Fibroblast of lung (primary cell): ENCODE measurements around the gene CAPNS1.

Experiments used
- EZH2 ChIP-seq: IDR thresholded peaks from 2 replicates; pipeline ENCODE4 v1.5.1; 2012; ENCODE audit warnings: low read length, control low read depth, mild to moderate bottlenecking; ENCODE audit errors: missing control alignments
- TF ChIP-seq, protein P1 (sequence below), 2 donors: IDR thresholded peaks in 1 of 2; conservative IDR thresholded peaks in 1 of 2; 1 replicate in 1 of 2; 2 replicates in 1 of 2; pipeline ENCODE4 v1.5.1; 2011 to 2012; ENCODE audit warnings: low read length in 2 of 2, control low read depth in 1 of 2, inconsistent platforms in 1 of 2, low read depth in 1 of 2, mild to moderate bottlenecking in 1 of 2

DNA sequence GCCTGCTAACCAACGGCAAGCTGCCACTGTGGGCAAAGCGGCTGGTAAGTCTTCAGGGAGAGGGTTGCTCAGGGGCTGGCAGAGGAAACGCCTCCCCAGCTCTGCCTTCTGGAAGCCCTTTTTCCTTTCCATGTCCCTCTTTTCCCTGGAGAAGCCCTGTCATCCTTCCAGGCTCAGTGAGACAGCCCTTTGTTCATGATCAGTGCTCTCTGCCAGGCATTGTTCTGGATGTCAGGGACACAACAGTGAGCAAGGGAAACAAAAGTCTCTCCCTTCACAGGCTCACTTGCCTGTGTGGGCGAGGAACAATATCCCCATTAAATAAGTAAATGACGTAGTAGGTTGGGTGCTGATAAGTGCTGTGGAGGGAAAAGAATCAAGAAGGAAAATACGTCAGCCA is 42.8 kb upstream of the CAPNS1 start:
- TF ChIP-seq, protein P1, sequence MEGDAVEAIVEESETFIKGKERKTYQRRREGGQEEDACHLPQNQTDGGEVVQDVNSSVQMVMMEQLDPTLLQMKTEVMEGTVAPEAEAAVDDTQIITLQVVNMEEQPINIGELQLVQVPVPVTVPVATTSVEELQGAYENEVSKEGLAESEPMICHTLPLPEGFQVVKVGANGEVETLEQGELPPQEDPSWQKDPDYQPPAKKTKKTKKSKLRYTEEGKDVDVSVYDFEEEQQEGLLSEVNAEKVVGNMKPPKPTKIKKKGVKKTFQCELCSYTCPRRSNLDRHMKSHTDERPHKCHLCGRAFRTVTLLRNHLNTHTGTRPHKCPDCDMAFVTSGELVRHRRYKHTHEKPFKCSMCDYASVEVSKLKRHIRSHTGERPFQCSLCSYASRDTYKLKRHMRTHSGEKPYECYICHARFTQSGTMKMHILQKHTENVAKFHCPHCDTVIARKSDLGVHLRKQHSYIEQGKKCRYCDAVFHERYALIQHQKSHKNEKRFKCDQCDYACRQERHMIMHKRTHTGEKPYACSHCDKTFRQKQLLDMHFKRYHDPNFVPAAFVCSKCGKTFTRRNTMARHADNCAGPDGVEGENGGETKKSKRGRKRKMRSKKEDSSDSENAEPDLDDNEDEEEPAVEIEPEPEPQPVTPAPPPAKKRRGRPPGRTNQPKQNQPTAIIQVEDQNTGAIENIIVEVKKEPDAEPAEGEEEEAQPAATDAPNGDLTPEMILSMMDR (conservative IDR thresholded peaks at IDR 0.05 in 1 of 2, IDR thresholded peaks at IDR 0.05 in 1 of 2; ENCODE audit: low read depth in 1 of 2, low read length in 2 of 2), result no peak
- no peak for TF ChIP-seq EZH2
